Measurements from ENCODE around the gene RAP2C.

Gene RAP2C

DNA sequence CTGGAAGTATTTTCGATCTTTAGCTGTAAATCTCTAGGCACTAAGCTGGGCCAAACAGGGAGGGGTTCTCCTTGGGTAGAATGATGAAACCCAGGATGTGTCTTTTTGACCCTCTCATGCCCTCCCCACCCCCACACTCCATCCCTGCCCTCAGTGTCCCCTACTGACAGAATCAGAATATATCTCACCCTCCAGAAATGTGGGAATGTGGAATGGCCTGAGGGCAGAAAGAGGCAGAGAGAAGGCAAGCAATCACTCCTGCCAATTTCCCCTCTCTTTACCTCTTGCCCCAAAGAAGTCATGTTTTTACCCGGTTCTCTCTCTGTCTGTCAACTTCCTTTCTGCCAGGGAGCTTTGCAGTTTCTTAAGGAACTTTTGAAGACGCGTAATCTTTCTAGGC lies 34.4 kb downstream of the RAP2C start:
- no peak for DNase-seq (ENCODE audit: low read depth)
- no peak overlapping the region for H3K4me3 ChIP-seq (ENCODE audit: low read depth, low read length)
- no peak for TF ChIP-seq POLR2A (IDR thresholded peaks at IDR 0.05; ENCODE audit: extremely low read depth, insufficient read length)
- TF ChIP-seq, protein P1, sequence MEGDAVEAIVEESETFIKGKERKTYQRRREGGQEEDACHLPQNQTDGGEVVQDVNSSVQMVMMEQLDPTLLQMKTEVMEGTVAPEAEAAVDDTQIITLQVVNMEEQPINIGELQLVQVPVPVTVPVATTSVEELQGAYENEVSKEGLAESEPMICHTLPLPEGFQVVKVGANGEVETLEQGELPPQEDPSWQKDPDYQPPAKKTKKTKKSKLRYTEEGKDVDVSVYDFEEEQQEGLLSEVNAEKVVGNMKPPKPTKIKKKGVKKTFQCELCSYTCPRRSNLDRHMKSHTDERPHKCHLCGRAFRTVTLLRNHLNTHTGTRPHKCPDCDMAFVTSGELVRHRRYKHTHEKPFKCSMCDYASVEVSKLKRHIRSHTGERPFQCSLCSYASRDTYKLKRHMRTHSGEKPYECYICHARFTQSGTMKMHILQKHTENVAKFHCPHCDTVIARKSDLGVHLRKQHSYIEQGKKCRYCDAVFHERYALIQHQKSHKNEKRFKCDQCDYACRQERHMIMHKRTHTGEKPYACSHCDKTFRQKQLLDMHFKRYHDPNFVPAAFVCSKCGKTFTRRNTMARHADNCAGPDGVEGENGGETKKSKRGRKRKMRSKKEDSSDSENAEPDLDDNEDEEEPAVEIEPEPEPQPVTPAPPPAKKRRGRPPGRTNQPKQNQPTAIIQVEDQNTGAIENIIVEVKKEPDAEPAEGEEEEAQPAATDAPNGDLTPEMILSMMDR (IDR thresholded peaks at IDR 0.05; ENCODE audit: low read depth, low read length) = no peak
- TF ChIP-seq, protein P2, sequence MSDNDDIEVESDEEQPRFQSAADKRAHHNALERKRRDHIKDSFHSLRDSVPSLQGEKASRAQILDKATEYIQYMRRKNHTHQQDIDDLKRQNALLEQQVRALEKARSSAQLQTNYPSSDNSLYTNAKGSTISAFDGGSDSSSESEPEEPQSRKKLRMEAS (IDR thresholded peaks at IDR 0.05; ENCODE audit: low read depth, low read length) = no peak
- TF ChIP-seq MYC (IDR thresholded peaks at IDR 0.05; ENCODE audit: low read depth, low read length) = no peak

DNA sequence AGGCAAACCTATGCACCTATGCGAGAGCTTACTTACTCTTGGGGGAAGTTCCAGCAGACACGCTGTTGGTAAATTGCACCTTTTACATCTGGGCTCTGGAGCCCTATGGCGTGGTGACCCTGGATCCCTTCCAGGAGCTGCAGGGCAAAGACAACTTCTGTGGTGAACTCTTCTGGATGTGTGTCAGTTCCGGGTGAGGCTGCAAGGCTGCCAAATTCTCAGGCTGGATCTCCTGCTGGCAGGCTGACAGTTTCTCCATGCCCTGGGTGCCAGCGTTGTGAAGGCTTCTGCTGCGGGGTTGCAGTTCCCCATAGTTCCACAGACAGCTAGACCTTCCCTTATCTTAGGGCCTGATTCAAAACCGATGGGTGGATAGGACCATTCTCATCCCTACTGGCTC lies 37.9 kb downstream of the RAP2C start:
- DNase-seq (ENCODE audit: low read depth) = no peak
- H3K4me3 ChIP-seq (ENCODE audit: low read depth, low read length) = no peak overlapping the region
- TF ChIP-seq MYC (IDR thresholded peaks at IDR 0.05; ENCODE audit: low read depth, low read length) = no peak
- TF ChIP-seq, protein P2 (IDR thresholded peaks at IDR 0.05; ENCODE audit: low read depth, low read length) = no peak
- TF ChIP-seq, protein P1 (IDR thresholded peaks at IDR 0.05; ENCODE audit: low read depth, low read length) = no peak
- no peak for TF ChIP-seq POLR2A (IDR thresholded peaks at IDR 0.05; ENCODE audit: extremely low read depth, insufficient read length)

DNA sequence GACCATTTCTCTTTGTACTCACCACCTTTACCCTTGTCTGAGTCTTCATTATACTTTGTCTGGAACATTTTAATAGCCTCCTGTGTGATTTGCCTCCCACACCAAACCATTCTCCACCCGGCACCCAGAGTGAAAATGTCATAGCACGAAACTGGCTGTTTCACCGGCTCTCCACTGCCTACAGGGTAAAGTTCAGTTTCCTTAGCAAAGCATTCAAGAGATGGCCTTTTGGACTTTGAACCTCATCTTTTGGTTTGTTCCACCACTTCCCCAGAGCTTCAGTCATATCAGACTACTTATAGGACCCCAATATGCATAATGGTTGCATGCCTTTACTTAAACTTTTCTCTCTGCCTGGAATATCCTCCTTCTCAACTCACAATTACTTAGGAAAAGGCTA lies 38.3 kb downstream of the RAP2C start:
- no peak for DNase-seq (ENCODE audit: low read depth)
- no peak overlapping the region for H3K4me3 ChIP-seq (ENCODE audit: low read depth, low read length)

DNA sequence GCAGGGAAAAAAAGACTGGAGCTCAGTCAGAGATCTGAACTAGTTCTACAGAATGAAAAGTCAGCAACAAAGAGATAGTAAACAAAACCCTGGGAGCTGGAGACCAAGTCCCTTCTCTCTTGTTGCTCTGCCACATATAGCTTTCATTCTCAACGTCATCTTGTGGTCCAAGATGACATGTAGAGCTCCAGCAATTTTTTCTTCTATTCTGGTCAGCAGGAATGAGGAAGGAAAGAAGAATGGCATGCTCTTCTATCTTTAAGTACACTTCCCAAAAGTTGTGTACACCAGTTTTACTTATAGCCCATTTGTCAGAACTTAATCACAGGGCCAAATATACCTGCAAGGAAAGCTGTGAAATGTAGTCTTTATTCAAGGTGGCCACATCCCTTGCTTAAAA lies 45.6 kb downstream of the RAP2C start:
- no peak overlapping the region for H3K4me3 ChIP-seq (ENCODE audit: low read depth, low read length)
- TF ChIP-seq MYC (IDR thresholded peaks at IDR 0.05; ENCODE audit: low read depth, low read length) (no peak), POLR2A (IDR thresholded peaks at IDR 0.05; ENCODE audit: extremely low read depth, insufficient read length) (no peak)
- TF ChIP-seq, protein P2 (IDR thresholded peaks at IDR 0.05; ENCODE audit: low read depth, low read length) = no peak
- TF ChIP-seq, protein P1 (IDR thresholded peaks at IDR 0.05; ENCODE audit: low read depth, low read length) = no peak
- DNase-seq (ENCODE audit: low read depth) = no peak

More for the DNA sequence above, 38.3 kb downstream of the RAP2C start:
- TF ChIP-seq, protein P1 (IDR thresholded peaks at IDR 0.05; ENCODE audit: low read depth, low read length) = no peak
- TF ChIP-seq POLR2A (IDR thresholded peaks at IDR 0.05; ENCODE audit: extremely low read depth, insufficient read length) (no peak), MYC (IDR thresholded peaks at IDR 0.05; ENCODE audit: low read depth, low read length) (no peak)
- TF ChIP-seq, protein P2 (IDR thresholded peaks at IDR 0.05; ENCODE audit: low read depth, low read length) = no peak

DNA sequence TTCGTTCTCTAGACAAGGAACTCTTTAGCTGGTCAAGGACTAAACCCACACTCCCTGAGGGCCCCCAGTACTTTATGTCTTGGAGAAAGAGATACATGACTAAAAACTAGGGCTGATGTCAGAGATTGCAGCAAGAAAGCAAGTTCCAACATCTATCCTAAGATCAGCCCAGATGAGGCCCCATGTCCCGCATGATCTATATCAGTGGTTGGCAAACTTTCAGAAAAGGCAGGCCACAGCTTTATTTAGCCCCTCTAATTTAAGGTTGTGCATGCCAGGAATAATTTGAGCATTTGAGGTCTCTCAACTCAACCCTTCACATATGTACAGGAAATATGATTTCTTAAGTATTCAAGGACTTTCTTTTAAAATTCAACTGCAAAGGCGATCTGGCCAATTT lies 47.4 kb downstream of the RAP2C start:
- TF ChIP-seq MYC (IDR thresholded peaks at IDR 0.05; ENCODE audit: low read depth, low read length) (no peak), POLR2A (IDR thresholded peaks at IDR 0.05; ENCODE audit: extremely low read depth, insufficient read length) (no peak)
- TF ChIP-seq, protein P1 (IDR thresholded peaks at IDR 0.05; ENCODE audit: low read depth, low read length) = no peak
- TF ChIP-seq, protein P2 (IDR thresholded peaks at IDR 0.05; ENCODE audit: low read depth, low read length) = no peak
- no peak overlapping the region for H3K4me3 ChIP-seq (ENCODE audit: low read depth, low read length)
- no peak for DNase-seq (ENCODE audit: low read depth)
